Epithelial cell of esophagus (primary cell): ENCODE results near the gene KCNK17.

Experiments
- DNase-seq: peaks from one replicate; pipeline ENCODE4 v3.0.0; 2010; ENCODE audit warnings: low read depth
- H3K4me3 ChIP-seq: 2 replicates; pipeline ENCODE4 v1.5.1; 2011; ENCODE audit warnings: mild to moderate bottlenecking, low read length, control low read depth
- TF ChIP-seq, protein P1 (sequence below): IDR thresholded peaks from 2 replicates; pipeline ENCODE4 v1.5.1; 2011; ENCODE audit warnings: low read depth, mild to moderate bottlenecking, low read length, control low read depth, inconsistent platforms; ENCODE audit not compliant: insufficient read depth; ENCODE audit errors: missing control alignments

Gene KCNK17

DNA sequence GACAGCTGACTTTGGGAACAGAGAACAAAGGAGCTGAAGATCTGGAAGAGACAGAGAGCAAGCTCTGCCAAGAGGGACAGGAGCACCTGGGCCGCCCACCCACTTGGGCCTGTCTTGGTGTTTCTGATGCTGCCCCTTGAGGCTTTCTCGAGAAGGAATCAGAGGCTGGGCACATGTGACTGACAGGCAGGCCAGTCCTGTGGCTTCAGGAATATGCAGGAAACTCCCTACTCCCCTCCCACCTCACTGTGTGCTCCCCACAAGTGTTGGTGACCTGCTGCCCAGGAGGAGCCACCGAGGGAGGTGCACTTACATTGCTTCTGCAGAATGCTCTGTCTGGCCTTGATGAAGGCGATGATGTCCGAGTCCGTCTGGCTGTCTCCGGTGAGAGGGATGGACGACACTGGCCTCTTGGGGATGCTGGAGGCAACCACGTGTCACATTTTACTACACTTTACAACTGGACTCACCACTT is 29.2 kb upstream of the KCNK17 start:
- no peak for DNase-seq
- TF ChIP-seq, protein P1, sequence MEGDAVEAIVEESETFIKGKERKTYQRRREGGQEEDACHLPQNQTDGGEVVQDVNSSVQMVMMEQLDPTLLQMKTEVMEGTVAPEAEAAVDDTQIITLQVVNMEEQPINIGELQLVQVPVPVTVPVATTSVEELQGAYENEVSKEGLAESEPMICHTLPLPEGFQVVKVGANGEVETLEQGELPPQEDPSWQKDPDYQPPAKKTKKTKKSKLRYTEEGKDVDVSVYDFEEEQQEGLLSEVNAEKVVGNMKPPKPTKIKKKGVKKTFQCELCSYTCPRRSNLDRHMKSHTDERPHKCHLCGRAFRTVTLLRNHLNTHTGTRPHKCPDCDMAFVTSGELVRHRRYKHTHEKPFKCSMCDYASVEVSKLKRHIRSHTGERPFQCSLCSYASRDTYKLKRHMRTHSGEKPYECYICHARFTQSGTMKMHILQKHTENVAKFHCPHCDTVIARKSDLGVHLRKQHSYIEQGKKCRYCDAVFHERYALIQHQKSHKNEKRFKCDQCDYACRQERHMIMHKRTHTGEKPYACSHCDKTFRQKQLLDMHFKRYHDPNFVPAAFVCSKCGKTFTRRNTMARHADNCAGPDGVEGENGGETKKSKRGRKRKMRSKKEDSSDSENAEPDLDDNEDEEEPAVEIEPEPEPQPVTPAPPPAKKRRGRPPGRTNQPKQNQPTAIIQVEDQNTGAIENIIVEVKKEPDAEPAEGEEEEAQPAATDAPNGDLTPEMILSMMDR = no peak
- H3K4me3 ChIP-seq = no peak overlapping the region

DNA sequence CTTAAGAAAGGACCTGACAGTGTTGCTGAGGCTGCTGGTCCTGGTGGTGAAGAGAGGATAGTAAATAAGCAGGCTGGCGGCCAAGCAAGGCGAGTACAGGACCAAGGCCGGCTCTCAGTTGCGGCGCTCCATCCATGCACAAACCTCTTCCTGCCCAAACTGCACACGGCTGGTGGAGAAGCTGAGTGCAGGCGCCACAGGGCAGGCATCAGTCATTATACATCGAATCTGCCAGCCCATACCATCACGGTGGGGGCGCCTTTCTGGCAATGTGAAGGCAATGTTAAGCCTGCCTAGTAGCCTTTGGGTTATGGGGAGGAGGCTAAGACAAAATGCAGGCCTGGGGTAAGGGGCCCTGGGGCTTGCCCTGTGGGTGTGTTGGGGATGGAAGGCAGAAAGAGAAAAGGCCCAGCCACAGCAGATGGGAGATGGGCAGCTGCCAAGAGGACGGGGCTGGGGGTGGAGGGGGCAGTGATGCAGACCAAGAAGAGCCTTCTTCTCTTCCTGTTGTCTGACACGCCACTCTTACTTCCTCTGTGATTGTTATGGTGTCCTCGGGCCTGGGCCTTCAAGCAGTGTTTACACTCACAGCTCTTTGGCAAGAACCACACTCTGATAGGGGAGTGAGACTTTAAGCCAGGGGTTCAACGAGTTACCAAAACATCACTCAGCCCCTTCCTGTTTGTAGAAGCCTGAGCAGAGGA is 28.6 kb upstream of the KCNK17 start:
- no peak for DNase-seq
- TF ChIP-seq, protein P1 = no peak
- H3K4me3 ChIP-seq = no peak overlapping the region

DNA sequence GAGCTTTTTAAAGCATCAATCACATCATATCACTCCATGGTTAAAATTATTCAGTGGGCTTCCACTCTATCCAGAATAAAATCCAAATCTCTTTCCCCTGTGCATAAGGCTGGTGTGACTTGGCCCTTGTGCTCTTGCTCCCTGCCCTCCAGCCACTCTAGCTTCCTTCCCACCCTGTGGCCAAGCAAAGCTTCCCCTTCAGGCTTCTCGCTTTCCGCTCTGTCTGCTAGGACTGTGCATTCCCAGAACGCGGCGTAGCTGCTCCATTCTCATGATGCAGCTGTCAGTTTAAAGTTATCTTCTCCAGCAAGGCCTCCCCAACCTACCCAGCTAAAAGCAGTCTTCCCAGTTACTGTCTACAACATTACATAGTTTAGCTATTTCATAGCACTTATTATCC is 27.7 kb upstream of the KCNK17 start:
- DNase-seq = no peak
- TF ChIP-seq, protein P1 = no peak
- no peak overlapping the region for H3K4me3 ChIP-seq

DNA sequence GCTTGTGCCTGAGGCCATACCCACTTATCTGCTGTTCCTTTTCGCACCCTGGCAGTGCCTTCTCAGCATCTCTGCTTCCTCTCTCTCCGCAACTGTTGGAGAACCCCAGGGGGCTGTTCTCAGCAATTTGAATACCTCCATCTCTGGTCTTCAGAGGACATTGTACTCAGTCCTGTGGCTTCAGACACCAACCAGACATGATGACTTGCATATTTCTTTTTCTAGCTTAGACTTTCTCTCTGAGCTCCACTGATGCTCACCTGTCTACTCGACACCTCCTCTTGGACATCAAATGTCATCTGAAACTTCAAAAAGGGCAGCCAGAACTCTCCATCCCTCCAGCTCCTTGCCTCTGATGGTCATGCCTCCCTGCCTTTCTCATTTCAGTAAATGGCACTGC is 27.1 kb upstream of the KCNK17 start:
- no peak overlapping the region for H3K4me3 ChIP-seq
- no peak for DNase-seq
- TF ChIP-seq, protein P1 = no peak

DNA sequence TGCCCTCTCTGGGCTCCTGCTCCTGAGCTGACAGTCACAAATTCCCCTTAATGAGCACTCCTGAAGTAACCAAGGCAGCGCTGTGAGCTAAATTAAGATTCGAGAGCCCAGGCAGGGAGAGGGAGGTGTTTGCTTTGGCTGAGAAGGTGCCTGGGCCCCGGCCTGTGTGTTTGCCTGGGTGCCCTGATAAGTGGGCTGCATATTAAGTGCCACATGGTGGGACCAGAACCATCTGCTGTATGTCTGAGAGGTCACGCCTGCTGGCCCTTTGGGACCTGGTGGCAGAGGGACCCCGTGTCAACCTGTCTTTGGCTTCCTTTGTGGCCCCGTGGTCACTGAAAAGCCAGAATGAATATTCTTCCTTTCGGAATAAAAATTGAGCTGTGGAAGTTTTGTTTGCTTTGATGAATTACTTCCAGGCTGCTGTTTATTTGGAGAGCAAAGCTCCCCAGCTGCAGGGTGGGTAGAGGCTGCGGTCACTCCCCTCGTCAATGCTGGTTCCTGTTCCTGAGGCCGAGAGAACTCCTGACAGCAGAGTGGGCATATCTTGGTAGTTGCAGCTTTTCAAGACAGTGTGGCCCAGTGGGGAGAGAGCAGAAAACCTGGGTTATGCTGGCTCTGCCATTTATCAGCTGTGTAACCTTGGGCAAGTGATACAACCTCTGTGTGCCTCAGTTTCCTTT is 25.8 kb upstream of the KCNK17 start:
- TF ChIP-seq, protein P1 = no peak
- DNase-seq = no peak
- H3K4me3 ChIP-seq = no peak overlapping the region

DNA sequence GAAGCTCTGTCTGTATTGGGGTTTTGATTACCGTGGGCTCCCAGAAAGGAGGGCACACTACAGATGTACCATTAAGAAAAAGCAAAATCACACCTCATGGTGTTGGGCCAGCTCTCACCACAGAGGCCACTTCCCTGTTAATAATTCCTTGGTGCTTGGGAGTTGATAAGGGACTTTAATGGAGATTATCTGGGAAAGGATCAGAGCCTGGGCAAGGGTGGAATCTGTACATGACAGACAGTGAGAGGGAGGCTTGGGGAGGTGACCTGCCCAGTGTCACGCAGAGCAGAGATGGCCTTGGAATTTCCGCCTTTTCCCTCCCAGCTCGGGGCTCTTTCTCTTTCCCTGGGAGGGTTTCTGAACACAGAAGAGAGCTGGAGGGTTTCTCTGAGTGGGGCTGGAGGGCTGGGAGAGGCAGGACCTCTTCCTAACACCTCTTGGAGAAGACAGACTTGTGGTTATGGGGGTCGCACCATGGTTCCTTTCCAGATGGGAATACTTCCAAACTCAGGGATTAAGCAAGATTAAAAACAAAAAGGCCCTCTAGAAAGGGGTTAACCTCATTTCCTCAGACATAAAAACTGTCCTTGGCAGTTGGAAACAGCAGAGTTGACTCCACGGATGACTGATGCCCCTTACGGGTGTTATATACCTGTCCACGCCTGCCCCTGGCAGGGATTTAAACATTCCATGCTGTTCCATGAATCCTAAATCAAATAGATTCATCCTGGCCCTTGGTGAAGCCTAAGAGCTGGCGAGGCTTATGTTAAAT is 25.1 kb upstream of the KCNK17 start:
- peak; percentile 38 for DNase-seq
- H3K4me3 ChIP-seq = no peak overlapping the region
- TF ChIP-seq, protein P1 = no peak
